Left lung (tissue), 10 donors: ENCODE results near the gene CEPT1. TPM values are rescaled to one million over a fixed set of nuclear protein-coding genes. Genes with fewer than 3 reads are reported as not detected.

Experiments
- ATAC-seq: fragments of 200-7000 bp; cut with Tn5 transposase; one replicate; pipeline ENCODE4 v1.9.1; 2020; ENCODE audit warnings: moderate library complexity
- DNase-seq, 4 donors: peaks; one replicate each; pipeline ENCODE4 v3.0.0-alpha.2; 2013 to 2020
- H3K27ac ChIP-seq, 2 donors: fragments of 200-600 bp; sonication (generic) in 1 of 2; one replicate each; pipeline versions ENCODE4 v1.5.0 to v1.8.0; 2020 to 2021
- H3K27me3 ChIP-seq, 2 donors: fragments of 200-600 bp; sonication (generic) in 1 of 2; one replicate each; pipeline versions ENCODE4 v1.5.0 to v1.8.0; 2020 to 2021
- H3K36me3 ChIP-seq, 2 donors: fragments of 200-600 bp; sonication (generic) in 1 of 2; one replicate each; pipeline versions ENCODE4 v1.5.0 to v1.8.0; 2020 to 2021
- H3K4me1 ChIP-seq, 2 donors: fragments of 200-600 bp; one replicate each; pipeline ENCODE4 v1.8.0; 2021
- H3K4me3 ChIP-seq, 2 donors: fragments of 200-600 bp; sonication (generic) in 1 of 2; one replicate each; pipeline versions ENCODE4 v1.5.0 to v1.8.0; 2020 to 2021; ENCODE audit warnings: mild to moderate bottlenecking in 1 of 2
- H3K9me3 ChIP-seq, 2 donors: fragments of 200-600 bp; sonication (generic) in 1 of 2; one replicate each; pipeline versions ENCODE4 v1.5.0 to v1.8.0; 2020 to 2021
- CTCF ChIP-seq, 2 donors: fragments of 200-600 bp; sonication (generic) in 1 of 2; IDR thresholded peaks; one replicate each; pipeline versions ENCODE4 v1.5.0 to v1.8.0; 2021; ENCODE audit warnings: antibody characterized with exemption in 2 of 2
- intact Hi-C, 2 donors: fragments of 100-400 bp; cut with DNase I; formaldehyde crosslinking; loops; one replicate each; pipeline versions ENCODE4 v1.11.2 to v1.14.2; 2022
- polyA plus RNA-seq, 6 donors: library from polyadenylated mRNA; unstranded; fragments of 120-200 nt; gene quantifications; one replicate each; pipeline ENCODE4 v1.2.1, GENCODE V29; 2013; ENCODE audit not compliant: insufficient read length in 6 of 6
- total RNA-seq, 2 donors: library from RNA; stranded (reverse); fragmentation: NEBNext Ultra II Directional; extraction: Animal tissue kit (Norgen Biotek cat#: 25700); gene quantifications; one replicate each; pipeline ENCODE4 v1.2.1, GENCODE V29; 2021
- donor health status: DM: no; HTN: yes; CAD: no.
- donor health status: DM: no; HTN: no; CAD: no.

Gene CEPT1
- total and polyA plus RNA-seq, 8 donors = 40.4 to 66.3 (median 55.5) TPM

- intact Hi-C loops = no loop called here
- DNase-seq (peak in 2 of 4 donors; percentile 82), ATAC-seq (peak; percentile 23)
- H3K4me3 ChIP-seq = no peak overlapping the region
- peaks cover 0 to 88% of the 10 kb centered on the region in 2 donors for H3K36me3 ChIP-seq
- no peak for TF ChIP-seq CTCF (IDR thresholded peaks at IDR 0.05)
- H3K27ac ChIP-seq = peak overlapping the region; percentile 70 to 91
- H3K27me3 ChIP-seq = no peaks in the 10 kb centered on the region
- H3K4me1 ChIP-seq = peaks cover 37 to 66% of the 10 kb centered on the region in 2 donors
- no peaks in the 10 kb centered on the region for H3K9me3 ChIP-seq
Observed at GRCh38 chr1:111191496-111191895, 51.5 kb downstream of the CEPT1 start.

GRCh38 chr1:111192074-111192473 lies 52.1 kb downstream of the CEPT1 start:
- Histone ChIP-seq H3K4me3 (no peak overlapping the region), H3K27ac (peak overlapping the region; percentile 70 to 91), H3K4me1 (peaks cover 37 to 71% of the 10 kb centered on the region in 2 donors), H3K27me3 (no peaks in the 10 kb centered on the region), H3K36me3 (peaks cover 0 to 88% of the 10 kb centered on the region in 2 donors), H3K9me3 (no peaks in the 10 kb centered on the region)
- intact Hi-C loops = no loop called here
- peak in 1 of 4 donors; percentile 55 for DNase-seq
- ATAC-seq = no peak
- no peak for TF ChIP-seq CTCF (IDR thresholded peaks at IDR 0.05)

GRCh38 chr1:111192658-111193519 lies 52.9 kb downstream of the CEPT1 start:
- DNase-seq (no peak), ATAC-seq (peak; percentile 40)
- intact Hi-C loops = no loop called here
- H3K27ac ChIP-seq = peak overlapping the region; percentile 70 to 91
- no peak for TF ChIP-seq CTCF (IDR thresholded peaks at IDR 0.05)
- peaks cover 0 to 88% of the 10 kb centered on the region in 2 donors for H3K36me3 ChIP-seq
- no peaks in the 10 kb centered on the region for H3K27me3 ChIP-seq
- no peaks in the 10 kb centered on the region for H3K9me3 ChIP-seq
- no peak overlapping the region for H3K4me3 ChIP-seq
- peaks cover 37 to 79% of the 10 kb centered on the region in 2 donors for H3K4me1 ChIP-seq

GRCh38 chr1:111193712-111194480 lies 53.9 kb downstream of the CEPT1 start:
- no peak overlapping the region for H3K4me3 ChIP-seq
- intact Hi-C loops = no loop called here
- peaks cover 0 to 88% of the 10 kb centered on the region in 2 donors for H3K36me3 ChIP-seq
- H3K4me1 ChIP-seq = peaks cover 37 to 89% of the 10 kb centered on the region in 2 donors
- no peak for ATAC-seq
- H3K27me3 ChIP-seq = no peaks in the 10 kb centered on the region
- no peak for TF ChIP-seq CTCF (IDR thresholded peaks at IDR 0.05)
- no peaks in the 10 kb centered on the region for H3K9me3 ChIP-seq
- DNase-seq = no peak
- peak overlapping the region in 1 of 2 donors; percentile 91 for H3K27ac ChIP-seq
